ENCODE data around the gene C1S.

GRCh38 chr12:7035463-7035862, 25.1 kb upstream of the C1S start:
- TF ChIP-seq CTCF (IDR thresholded peaks at IDR 0.05; ENCODE audit: borderline replicate concordance, extremely low read depth, low read length, poor library complexity, severe bottlenecking), result no peak
- TF ChIP-seq EZH2 (IDR thresholded peaks at IDR 0.05; ENCODE audit: borderline replicate concordance, low read depth, low read length, severe bottlenecking), result no peak
